HG02884 (cell line): ENCODE results near the gene GRIA3.
"Not testable (repeated sequence)": the region's sequence is repeated elsewhere in the genome, so short reads cannot be mapped to it uniquely, and the experiment has no call there.

Experiments
- ATAC-seq: cut with Tn5 transposase; IDR thresholded peaks from one replicate; pipeline ENCODE4 v1.9.1; 2021; ENCODE audit warnings: mild to moderate bottlenecking, moderate library complexity; ENCODE audit not compliant: unreplicated experiment

The GRIA3 gene

DNA sequence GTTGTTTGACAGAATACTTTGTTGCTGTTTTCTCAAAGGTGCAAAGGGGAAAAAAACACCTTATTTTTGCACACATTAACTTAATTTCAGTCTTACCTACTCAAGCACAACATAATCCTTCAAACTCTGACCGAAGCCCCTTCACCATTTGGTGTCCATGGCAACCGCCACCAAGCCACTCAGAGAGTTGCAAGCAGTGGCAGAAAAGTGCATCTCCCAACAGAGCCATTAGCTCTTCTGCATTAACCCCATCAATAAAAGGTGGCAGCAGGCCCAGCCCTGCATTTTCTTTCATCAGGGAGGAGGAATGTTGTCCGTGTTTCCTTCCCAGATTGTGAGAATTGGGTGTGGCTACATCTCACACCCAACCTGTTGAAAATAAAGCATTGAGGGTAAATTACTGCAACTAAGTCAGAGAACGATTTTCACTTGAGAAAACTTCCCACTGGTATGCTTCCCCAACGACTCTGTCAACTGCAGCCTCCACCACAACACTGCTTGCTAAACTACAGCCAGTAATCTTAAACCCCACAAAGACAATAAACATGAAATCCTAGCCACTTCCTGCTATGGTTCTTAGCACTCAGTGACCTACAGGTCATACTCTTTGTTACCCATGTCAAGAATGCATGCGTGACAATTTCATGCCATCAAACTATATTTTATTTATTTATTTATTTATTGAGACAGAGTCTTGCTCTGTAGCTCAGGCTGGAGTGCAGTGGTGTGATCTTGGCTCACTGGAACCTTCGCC lies 154.0 kb downstream of the GRIA3 start:
- ATAC-seq: no peak

GRCh38 chrX:123339221-123339905 lies 155.3 kb downstream of the GRIA3 start:
- ATAC-seq: peak; percentile 72

- ATAC-seq: no peak
Observed at GRCh38 chrX:123340696-123341095, 156.6 kb downstream of the GRIA3 start.

GRCh38 chrX:123348468-123348867 lies 164.4 kb downstream of the GRIA3 start:
- ATAC-seq: no peak

DNA sequence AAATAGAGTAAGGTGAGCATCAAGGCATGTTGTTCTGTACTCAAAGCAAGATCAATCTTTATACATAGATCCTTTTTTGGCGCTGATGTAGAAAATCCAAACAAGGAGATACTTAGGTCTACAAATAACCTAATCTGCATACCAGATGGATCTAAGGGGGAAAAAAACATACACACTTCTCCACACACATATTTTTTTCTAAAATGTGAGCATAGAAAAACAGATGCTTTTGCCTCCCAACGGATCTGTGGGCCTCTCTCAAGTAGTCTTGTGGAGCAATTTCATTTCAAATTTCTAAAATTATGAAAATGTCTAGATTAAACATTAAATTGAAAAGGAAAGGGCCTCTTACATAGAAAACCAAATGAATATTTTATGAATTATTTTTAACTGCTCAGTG lies 166.1 kb downstream of the GRIA3 start:
- no peak for ATAC-seq

- ATAC-seq: peak; percentile 96
Observed at GRCh38 chrX:123357941-123358340, 173.9 kb downstream of the GRIA3 start.

DNA sequence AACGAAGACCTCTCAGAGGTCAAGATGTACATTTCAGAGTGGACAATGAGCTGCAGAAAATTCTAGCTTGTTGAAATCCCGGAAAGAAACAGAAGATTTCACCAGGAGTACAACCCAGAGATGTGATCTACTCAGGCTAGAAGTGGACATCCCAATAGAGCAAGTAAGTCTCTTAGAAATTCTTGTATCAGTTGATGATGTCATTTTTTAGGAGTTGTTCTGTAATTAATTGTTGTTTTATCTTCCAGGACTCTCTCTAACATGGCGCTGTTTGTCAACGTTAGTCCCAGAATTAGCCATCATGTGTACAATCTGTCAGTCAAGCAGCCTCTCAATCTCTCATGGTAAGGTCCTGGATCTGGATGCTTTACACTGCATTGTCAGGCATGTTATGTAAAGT lies 174.4 kb downstream of the GRIA3 start:
- ATAC-seq: no peak

DNA sequence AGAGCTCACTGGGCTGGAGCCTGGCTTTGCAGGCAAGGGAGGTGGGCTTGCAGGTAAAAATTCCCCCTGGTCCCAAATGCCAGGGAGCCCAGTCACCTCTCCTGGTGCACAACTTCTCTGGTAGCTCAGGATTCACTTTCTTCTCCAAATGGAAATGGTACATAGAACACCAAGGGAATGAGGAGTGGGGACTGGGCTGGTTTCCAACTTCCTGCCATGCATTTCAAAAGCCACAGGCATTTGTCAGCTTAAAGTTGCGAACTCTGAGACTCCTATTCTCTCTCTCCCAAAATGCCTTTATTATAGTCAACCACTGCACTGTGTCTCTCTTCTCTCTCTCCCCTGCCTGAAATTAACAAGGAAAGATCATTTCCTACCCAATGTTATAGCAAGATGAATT lies 177.3 kb downstream of the GRIA3 start:
- no peak for ATAC-seq

GRCh38 chrX:123386196-123386595 lies 202.1 kb downstream of the GRIA3 start:
- ATAC-seq: not testable (repeated sequence)

DNA sequence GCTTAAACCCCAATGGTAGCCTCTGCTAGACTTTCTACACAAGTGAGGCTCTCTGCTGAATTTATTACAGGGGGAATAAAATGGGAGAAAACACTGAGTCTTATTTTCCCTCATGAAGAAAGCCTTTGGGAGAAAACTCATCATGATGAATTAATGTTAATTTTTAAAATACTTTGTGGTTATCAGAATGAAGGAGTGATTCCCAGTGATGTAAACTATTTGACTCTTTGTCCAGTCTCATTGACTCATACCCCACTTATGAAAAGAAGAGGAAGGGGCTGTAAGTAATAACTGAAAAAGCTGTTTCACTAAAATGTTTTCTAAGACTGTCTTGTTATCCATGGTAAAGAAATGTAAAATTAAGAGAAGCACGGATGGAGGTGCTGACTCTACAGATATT lies 208.8 kb downstream of the GRIA3 start:
- no peak for ATAC-seq

- no peak for ATAC-seq
Observed at GRCh38 chrX:123399709-123400108, 215.6 kb downstream of the GRIA3 start.

- ATAC-seq: no peak
Observed at GRCh38 chrX:123405231-123405630, 221.2 kb downstream of the GRIA3 start.

DNA sequence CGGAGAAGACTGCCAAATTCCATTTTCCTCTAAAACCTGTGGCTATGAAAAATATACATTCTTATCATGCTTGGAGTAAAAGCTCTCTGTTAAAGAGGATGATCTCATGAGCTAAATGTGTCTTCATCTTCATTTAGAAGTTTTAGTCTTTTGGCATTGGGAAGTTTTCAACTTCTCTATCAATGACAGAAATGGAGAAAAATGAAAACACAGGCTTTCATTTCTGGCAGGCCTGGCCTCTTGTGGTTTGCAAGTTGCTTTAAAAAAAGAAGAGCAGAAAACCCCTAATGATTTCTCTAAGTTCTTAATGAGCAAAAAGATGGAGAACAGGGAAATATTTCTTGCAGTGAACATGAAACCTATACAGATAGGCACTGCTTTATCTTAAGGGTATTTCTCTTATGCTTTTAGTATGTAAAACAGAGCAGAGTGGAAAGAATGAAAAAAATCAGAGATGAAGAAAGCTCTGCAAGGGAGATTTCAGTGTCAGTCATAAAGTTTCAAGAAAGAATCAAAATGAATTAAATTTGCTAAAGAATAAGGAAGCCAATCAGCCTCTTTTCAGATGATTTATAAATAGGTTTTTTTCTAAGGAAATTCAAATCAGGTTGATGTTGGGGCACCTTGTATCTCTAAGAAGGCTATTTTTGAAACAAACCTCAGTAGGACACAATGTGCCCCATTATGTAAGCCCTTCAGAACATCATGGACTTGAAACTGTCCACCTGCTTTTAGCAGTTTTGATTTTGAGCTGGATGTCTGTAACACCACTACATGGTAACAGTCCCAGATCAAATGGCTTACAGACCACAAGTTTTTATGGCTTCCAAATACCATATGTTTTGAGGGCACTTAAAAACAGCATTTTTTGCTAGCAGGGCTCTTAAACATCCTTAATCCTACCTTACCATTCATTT lies 225.0 kb downstream of the GRIA3 start:
- ATAC-seq: peak; percentile 46

DNA sequence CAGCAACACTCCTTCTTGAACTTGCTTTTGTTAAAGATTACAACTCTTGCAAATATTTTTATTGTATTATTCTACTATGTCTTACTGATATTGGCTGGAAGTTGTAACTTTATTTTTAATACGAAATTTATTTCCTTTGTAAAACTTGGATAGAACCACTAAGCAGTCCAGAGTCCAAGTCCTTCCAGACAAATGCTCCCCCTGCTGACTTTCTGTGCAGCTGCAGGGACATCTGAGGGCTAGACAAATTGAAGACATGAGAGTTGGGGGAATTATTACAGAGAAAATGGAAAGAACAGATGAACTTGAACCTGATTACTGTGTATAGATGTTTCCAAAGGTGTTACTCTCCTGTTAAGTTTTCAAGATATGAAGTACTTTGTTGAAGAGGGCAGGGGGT lies 238.8 kb downstream of the GRIA3 start:
- no peak for ATAC-seq

- ATAC-seq: peak; percentile 97
Observed at GRCh38 chrX:123424546-123424945, 240.5 kb downstream of the GRIA3 start.

DNA sequence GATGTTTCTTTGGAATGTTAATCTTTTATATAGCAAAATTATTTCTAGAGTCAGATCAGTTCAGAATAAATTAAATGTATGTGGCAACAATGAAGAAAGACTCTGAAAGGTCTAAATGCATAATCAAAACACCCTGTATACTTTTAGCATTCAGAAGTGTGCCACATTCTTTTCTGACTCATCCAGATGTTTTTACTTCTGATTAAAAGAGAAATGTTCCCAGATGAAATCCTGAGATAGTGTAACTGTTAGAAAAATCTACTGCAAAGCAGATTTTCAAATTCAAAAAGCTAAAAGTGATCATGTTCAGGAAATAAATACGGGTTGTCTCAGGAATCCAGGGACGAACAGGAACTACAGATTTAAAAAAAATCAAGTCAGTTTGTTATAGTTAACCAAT lies 241.4 kb downstream of the GRIA3 start:
- no peak for ATAC-seq

DNA sequence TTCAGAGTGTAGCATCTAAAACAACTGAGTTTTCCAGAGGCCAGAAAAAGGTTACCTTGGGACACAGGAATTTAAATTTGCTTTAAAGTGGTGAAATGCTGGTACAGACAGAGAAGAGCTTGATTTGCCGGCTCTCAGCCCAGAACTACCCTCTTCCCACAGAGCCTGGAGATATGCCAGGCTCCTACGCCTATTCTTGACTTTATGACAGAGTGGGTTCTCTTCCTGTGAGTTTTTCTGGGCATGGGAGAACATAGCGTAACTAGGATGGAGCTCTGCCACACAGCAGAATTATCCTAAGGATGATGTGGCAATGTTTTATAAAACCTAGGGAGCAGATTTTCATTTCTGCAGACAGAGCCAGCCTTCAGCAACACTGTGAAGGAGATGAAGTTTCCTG lies 241.8 kb downstream of the GRIA3 start:
- ATAC-seq: no peak

GRCh38 chrX:123432361-123433150 lies 248.5 kb downstream of the GRIA3 start:
- no peak for ATAC-seq

DNA sequence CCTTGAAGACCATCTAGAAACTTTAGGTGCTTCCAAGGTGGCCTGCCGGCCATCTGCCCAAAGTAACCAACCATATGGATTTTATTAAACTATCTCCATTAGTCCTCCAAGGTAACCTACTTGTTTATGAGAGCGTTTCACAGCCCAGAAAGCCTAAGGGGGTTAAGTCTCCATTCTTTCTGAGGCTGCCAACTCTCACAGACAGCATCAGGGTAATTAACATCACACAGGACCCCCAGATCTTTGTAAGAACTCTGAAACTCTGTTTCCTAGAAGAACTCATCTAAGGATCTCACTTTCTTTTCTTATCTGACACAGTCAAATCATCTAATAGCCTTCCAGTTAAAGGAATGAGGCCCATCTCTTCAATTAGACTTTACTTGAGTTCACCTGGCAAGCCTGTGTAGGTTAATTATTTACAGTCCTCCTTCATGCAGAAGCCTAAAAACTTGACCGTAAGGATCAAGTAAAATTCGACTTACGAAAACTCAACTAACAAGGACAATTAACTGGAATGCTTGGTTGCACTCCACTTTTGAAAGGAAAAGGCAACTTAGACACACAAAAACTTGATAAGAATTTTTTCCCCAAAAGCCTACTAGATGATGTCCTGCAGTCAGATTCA lies 252.5 kb downstream of the GRIA3 start:
- ATAC-seq: no peak

- ATAC-seq: not testable (repeated sequence)
Observed at GRCh38 chrX:123439926-123440325, 255.8 kb downstream of the GRIA3 start.
